SJSA1 (cell line): Measurements from ENCODE around the gene ATP11B. TPM values are rescaled to one million over a fixed set of nuclear protein-coding genes. Genes with fewer than 3 reads are reported as not detected.

Experiments
- DNase-seq, 2 experiments: peaks; one replicate each; pipeline ENCODE4 v3.0.0-alpha.2; 2015 to 2020; ENCODE audit warnings: low spot score in 2 of 2, low read depth in 1 of 2
- H3K27ac ChIP-seq: fragments of 250-450 bp; sonication (Bioruptor Pico); 2 replicates; pipeline ENCODE4 v1.5.1; 2020; ENCODE audit warnings: mild to moderate bottlenecking, moderate library complexity
- H3K27me3 ChIP-seq: fragments of 250-450 bp; sonication (Bioruptor Pico); replicated peaks from 2 replicates; pipeline ENCODE4 v1.5.1; 2020; ENCODE audit warnings: mild to moderate bottlenecking, moderate library complexity
- H3K36me3 ChIP-seq: fragments of 250-450 bp; sonication (Bioruptor Pico); 2 replicates; pipeline ENCODE4 v1.5.1; 2020; ENCODE audit warnings: mild to moderate bottlenecking
- H3K4me1 ChIP-seq: fragments of 250-450 bp; sonication (Bioruptor Pico); replicated peaks from 2 replicates; pipeline ENCODE4 v1.6.1; 2021; ENCODE audit warnings: mild to moderate bottlenecking
- H3K4me3 ChIP-seq: fragments of 250-450 bp; sonication (Bioruptor Pico); 2 replicates; pipeline ENCODE4 v1.5.1; 2020; ENCODE audit warnings: mild to moderate bottlenecking
- H3K9me3 ChIP-seq: fragments of 250-450 bp; sonication (Bioruptor Pico); replicated peaks from 2 replicates; pipeline ENCODE4 v1.5.1; 2020; ENCODE audit warnings: mild to moderate bottlenecking
- total RNA-seq: library from RNA; depleted of rRNA; stranded (reverse); fragments of >200 nt; shearing (Covaris generic); gene quantifications from 2 replicates; pipeline ENCODE4 v1.2.3, GENCODE V29; 2014

The ATP11B gene
- total RNA-seq, 1 experiment from 2014 or later, result 50.8 TPM

DNA sequence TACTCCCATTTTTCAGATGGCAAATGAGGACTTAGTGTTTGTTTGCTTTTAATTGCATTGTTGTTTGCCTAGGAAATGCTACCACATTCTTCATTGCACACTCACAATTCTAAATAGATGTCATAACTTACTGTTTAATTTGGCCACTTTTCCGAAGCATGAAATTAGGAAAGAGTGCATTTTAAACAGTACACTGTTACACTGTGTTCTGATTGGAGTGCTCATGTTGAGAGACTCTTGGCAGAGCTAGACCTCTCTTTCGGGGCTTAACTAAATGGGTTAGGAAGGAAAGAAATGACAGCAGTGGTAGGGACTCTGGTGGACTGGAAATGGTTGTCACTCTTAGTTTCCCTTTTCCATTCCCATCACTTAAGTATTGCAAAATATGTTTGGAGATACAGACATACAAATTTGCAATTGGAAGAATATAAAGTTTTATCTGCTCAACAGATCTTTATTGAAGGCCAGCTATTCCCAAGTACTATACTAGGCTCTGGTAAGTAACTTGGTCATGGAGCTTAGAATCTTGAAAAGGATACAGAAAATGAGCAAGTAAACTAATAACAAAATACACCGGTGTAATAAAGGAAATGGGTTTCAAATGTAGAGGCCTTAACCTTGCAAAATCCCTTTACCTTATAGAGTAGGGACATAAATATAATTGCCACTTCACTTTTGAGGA lies 96.8 kb downstream of the ATP11B start:
- H3K36me3 ChIP-seq, result peaks cover 3% of the 10 kb centered on the region; the same call in 1 of the 2 replicates
- H3K27me3 ChIP-seq, result no peaks in the 10 kb centered on the region
- no peak for DNase-seq
- H3K27ac ChIP-seq, result no peak overlapping the region
- H3K9me3 ChIP-seq, result no peaks in the 10 kb centered on the region
- no peaks in the 10 kb centered on the region for H3K4me1 ChIP-seq
- H3K4me3 ChIP-seq, result no peak overlapping the region

DNA sequence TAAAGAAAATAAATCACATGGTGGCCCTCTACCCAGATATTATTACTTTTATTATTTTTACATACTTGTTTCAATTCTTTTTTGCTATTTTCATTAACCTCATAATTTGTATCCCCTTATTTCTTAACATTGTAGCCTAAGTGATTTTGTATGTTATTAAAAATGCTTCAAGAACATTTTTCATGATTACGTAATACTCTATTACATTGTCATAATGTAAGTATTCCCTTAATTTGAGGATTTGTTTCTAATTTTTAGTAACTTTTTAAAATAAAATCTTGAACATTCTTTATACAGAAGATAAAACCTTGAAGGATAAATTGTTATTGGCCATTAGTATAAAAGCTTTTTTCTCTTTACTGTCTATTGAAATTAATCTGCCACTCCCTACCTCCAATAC lies 98.1 kb downstream of the ATP11B start:
- H3K36me3 ChIP-seq, result peaks cover 3% of the 10 kb centered on the region
- H3K27ac ChIP-seq, result no peak overlapping the region
- DNase-seq, result no peak
- H3K4me1 ChIP-seq, result no peaks in the 10 kb centered on the region
- H3K4me3 ChIP-seq, result no peak overlapping the region
- no peaks in the 10 kb centered on the region for H3K27me3 ChIP-seq
- no peaks in the 10 kb centered on the region for H3K9me3 ChIP-seq

- Histone ChIP-seq H3K36me3 (peaks cover 3% of the 10 kb centered on the region), H3K9me3 (no peaks in the 10 kb centered on the region), H3K27ac (no peak overlapping the region), H3K27me3 (no peaks in the 10 kb centered on the region), H3K4me1 (no peaks in the 10 kb centered on the region), H3K4me3 (no peak overlapping the region)
- no peak for DNase-seq
Observed at GRCh38 chr3:182892226-182892625, 98.9 kb downstream of the ATP11B start.

GRCh38 chr3:182895513-182896112 lies 102.3 kb downstream of the ATP11B start:
- no peak for DNase-seq
- Histone ChIP-seq H3K36me3 (peaks cover 3% of the 10 kb centered on the region), H3K4me3 (no peak overlapping the region), H3K4me1 (no peaks in the 10 kb centered on the region), H3K9me3 (no peaks in the 10 kb centered on the region), H3K27me3 (no peaks in the 10 kb centered on the region), H3K27ac (no peak overlapping the region)

GRCh38 chr3:182896553-182896952 lies 103.2 kb downstream of the ATP11B start:
- Histone ChIP-seq H3K4me1 (no peaks in the 10 kb centered on the region), H3K4me3 (no peak overlapping the region), H3K9me3 (no peaks in the 10 kb centered on the region), H3K27ac (no peak overlapping the region), H3K27me3 (no peaks in the 10 kb centered on the region), H3K36me3 (no peaks in the 10 kb centered on the region; the same call in none of the 2 replicates)
- no peak for DNase-seq

DNA sequence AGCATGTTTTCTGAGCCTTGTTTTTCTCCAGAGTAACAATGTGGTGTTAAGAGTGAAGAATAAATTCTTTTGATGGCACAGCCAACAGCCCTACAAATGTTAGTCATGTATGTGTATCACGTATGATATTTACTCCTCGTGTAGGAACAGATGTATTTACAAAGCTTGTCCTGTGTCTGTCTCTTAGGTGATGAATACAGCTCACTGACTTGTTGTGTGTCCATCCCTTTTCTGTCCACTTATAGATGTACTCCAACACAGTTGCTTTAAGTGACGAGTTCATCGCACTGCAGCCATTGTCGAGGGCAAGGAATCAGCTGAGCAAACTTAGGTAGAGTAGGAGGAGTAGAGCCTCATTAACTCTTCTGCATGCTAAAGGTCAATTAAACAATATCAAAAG lies 108.9 kb downstream of the ATP11B start:
- no peak for DNase-seq
- no peaks in the 10 kb centered on the region for H3K4me1 ChIP-seq
- no peaks in the 10 kb centered on the region for H3K27me3 ChIP-seq
- H3K36me3 ChIP-seq, result peaks cover 7% of the 10 kb centered on the region
- H3K4me3 ChIP-seq, result no peak overlapping the region
- H3K27ac ChIP-seq, result no peak overlapping the region
- H3K9me3 ChIP-seq, result no peaks in the 10 kb centered on the region

DNA sequence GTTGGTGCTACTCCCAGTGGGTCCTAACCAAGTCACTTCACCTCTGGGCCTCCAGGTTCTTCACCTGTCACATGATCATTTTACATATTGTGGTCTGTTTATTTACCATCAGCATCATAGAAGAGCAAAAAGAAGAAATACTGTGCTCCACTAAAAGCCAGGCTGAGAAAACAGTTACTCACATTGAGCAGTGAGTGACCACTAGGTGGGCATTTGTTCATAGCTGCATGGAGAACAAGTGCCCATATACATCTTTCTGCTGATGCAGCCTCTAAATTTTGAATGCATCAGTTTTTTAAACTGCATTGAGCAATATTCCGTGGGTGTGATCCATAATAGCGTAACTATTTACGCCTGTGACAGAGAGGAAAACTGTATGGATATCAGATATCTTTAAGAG lies 110.9 kb downstream of the ATP11B start:
- Histone ChIP-seq H3K4me1 (no peaks in the 10 kb centered on the region), H3K27ac (no peak overlapping the region)

GRCh38 chr3:182905623-182906022 lies 112.3 kb downstream of the ATP11B start:
- Histone ChIP-seq H3K4me1 (no peaks in the 10 kb centered on the region), H3K4me3 (no peak overlapping the region), H3K36me3 (peaks cover 7% of the 10 kb centered on the region), H3K27ac (no peak overlapping the region), H3K27me3 (no peaks in the 10 kb centered on the region), H3K9me3 (no peaks in the 10 kb centered on the region)
- no peak for DNase-seq

More for the DNA sequence above, 110.9 kb downstream of the ATP11B start:
- no peak for DNase-seq
- H3K9me3 ChIP-seq, result no peaks in the 10 kb centered on the region
- H3K4me3 ChIP-seq, result no peak overlapping the region
- peaks cover 7% of the 10 kb centered on the region for H3K36me3 ChIP-seq
- no peaks in the 10 kb centered on the region for H3K27me3 ChIP-seq

GRCh38 chr3:182906036-182906435 lies 112.7 kb downstream of the ATP11B start:
- Histone ChIP-seq H3K27ac (no peak overlapping the region), H3K4me3 (no peak overlapping the region), H3K36me3 (peaks cover 7% of the 10 kb centered on the region), H3K4me1 (no peaks in the 10 kb centered on the region), H3K27me3 (no peaks in the 10 kb centered on the region), H3K9me3 (no peaks in the 10 kb centered on the region)
- DNase-seq, result no peak

GRCh38 chr3:182908471-182908870 lies 115.2 kb downstream of the ATP11B start:
- Histone ChIP-seq H3K4me1 (no peaks in the 10 kb centered on the region), H3K27me3 (no peaks in the 10 kb centered on the region), H3K36me3 (peaks cover 7% of the 10 kb centered on the region), H3K27ac (no peak overlapping the region), H3K4me3 (no peak overlapping the region), H3K9me3 (no peaks in the 10 kb centered on the region)
- DNase-seq, result no peak

DNA sequence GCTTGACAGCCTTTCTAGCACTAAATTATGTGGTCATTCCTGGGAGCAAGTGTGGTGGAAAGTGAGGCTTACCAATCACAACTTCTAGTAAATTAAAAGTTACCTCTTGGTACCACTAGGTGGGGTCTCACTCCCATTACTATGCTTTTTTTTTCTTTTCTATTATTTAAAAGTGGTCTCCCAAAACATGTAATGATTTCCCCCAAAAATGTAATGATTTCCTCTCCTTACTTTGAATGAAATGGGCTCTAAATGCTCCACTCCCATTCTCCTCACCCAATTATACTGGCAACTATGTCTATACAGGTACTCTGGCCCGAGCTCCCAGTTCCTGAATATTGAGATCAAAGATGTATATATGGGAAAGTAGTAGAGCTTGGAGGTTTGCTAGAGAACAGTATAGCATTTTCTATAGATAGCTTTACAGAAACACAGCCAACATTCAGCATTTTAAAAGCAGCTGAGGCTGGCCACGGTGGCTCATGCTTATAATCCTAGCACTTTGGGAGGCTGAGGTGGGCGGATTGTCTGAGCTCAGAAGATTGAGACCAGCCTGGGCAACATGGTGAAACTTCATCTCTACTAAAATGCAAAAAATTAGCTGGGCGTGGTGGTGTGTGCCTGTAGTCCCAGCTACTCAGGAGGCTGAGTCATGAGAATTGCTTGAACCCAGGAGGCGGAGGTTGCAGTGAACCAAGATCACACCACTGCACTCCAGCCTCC lies 116.2 kb downstream of the ATP11B start:
- H3K9me3 ChIP-seq, result no peaks in the 10 kb centered on the region
- peak in 1 of 2 experiments; percentile 12 for DNase-seq
- H3K27ac ChIP-seq, result no peak overlapping the region
- no peaks in the 10 kb centered on the region for H3K27me3 ChIP-seq
- H3K36me3 ChIP-seq, result peaks cover 6% of the 10 kb centered on the region
- no peaks in the 10 kb centered on the region for H3K4me1 ChIP-seq
- H3K4me3 ChIP-seq, result no peak overlapping the region

- no peak overlapping the region for H3K27ac ChIP-seq
Observed at GRCh38 chr3:182910936-182911781, 117.9 kb downstream of the ATP11B start.

GRCh38 chr3:182911782-182912111 lies 118.4 kb downstream of the ATP11B start:
- Histone ChIP-seq H3K36me3 (peaks cover 6% of the 10 kb centered on the region), H3K4me1 (no peaks in the 10 kb centered on the region), H3K9me3 (no peaks in the 10 kb centered on the region), H3K27ac (no peak overlapping the region), H3K27me3 (no peaks in the 10 kb centered on the region), H3K4me3 (no peak overlapping the region)
- no peak for DNase-seq

More at GRCh38 chr3:182910936-182911781, 117.9 kb downstream of the ATP11B start:
- peaks cover 6% of the 10 kb centered on the region for H3K36me3 ChIP-seq
- no peak overlapping the region for H3K4me3 ChIP-seq
- H3K27me3 ChIP-seq, result no peaks in the 10 kb centered on the region
- H3K9me3 ChIP-seq, result no peaks in the 10 kb centered on the region
- H3K4me1 ChIP-seq, result no peaks in the 10 kb centered on the region
- no peak for DNase-seq
